Prostate gland (tissue), 2 donors: ENCODE data around the gene GOLIM4.

Source experiments
- CTCF ChIP-seq, 4 experiments: fragments of 200-600 bp in 2 of 4; fragments of 450-650 bp in 2 of 4; sonication (generic) in 2 of 4; IDR thresholded peaks; 1 replicate in 3 of 4; 2 replicates in 1 of 4; pipeline ENCODE4 v1.5.1; 2016 to 2019; ENCODE audit warnings: antibody characterized with exemption in 4 of 4, mild to moderate bottlenecking in 2 of 4, moderate library complexity in 2 of 4
- POLR2AphosphoS5 ChIP-seq: sonication (generic); formaldehyde crosslinking; IDR thresholded peaks from one replicate; pipeline ENCODE4 v1.6.1; 2017; ENCODE audit warnings: antibody characterized with exemption

- TF ChIP-seq CTCF (IDR thresholded peaks at IDR 0.05), result no peak
- TF ChIP-seq POLR2AphosphoS5, result no peak
These were observed 97.5 kb downstream of the GOLIM4 start for GRCh38 chr3:167998253-167998652.
